Measurements from ENCODE around the gene TBX4.
A peak's percentile ranks its signal among the peaks of the same experiment; 100 is the strongest.

TBX4 gene

DNA sequence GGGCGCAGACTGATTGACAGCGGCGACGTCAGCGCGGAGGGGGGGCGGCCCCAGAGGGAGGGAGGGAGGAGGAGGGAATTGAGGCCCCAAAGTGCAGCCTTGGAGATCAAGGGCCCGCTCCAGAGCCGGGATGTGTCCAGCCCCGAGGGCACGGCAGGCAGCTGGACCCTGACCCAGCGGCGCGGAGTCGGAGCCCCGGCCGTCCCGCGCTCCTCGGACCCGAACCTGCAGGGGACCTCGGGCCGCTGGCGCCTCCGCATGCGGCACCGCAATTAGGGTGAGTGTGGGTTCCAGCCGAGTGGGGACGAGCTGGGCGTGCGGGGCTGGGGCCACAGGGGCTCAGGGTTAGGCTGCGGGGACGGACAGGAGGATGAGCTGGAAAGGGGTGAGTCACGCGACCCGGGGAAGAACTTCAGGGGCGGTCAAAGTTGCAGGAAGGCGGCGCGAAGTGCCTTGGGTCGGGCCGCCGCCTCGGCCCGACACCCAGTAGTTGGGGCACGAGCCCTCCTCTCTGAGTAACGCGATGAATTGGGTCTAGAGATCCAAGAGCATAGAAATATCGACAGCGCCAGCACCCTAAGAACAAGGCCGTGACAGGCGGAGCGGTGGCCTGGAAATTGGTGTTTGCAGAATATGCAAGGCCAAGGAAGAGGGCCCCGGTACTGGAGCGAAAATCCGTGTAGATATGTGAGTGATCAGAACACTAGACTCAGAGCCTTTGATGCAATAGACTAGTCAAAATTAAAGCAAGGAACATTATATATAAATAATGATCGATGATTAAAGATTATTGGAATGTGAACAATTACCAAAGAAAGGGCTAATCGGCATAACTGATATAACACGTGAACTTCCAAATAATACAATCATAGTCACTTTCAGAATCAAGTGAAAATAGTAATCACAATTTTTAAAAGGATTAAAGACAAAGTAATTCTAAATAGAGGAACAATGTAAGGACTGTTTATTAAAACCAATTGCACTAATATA lies at the start of gene TBX4:
Gene TBX4, plus strand, starts transcription at position 122 of the 990 bp plus-strand sequence. CDS start 4,069 bp downstream, outside the sequence.
- peak within 1 kb of the TSS; percentile 22 for H3K4me3 ChIP-seq (ENCODE audit: low read depth, low read length)
- peaks cover 68% of the 10 kb centered on the region for H3K27me3 ChIP-seq (replicated peaks)
- TF ChIP-seq, protein P1, sequence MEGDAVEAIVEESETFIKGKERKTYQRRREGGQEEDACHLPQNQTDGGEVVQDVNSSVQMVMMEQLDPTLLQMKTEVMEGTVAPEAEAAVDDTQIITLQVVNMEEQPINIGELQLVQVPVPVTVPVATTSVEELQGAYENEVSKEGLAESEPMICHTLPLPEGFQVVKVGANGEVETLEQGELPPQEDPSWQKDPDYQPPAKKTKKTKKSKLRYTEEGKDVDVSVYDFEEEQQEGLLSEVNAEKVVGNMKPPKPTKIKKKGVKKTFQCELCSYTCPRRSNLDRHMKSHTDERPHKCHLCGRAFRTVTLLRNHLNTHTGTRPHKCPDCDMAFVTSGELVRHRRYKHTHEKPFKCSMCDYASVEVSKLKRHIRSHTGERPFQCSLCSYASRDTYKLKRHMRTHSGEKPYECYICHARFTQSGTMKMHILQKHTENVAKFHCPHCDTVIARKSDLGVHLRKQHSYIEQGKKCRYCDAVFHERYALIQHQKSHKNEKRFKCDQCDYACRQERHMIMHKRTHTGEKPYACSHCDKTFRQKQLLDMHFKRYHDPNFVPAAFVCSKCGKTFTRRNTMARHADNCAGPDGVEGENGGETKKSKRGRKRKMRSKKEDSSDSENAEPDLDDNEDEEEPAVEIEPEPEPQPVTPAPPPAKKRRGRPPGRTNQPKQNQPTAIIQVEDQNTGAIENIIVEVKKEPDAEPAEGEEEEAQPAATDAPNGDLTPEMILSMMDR (IDR thresholded peaks at IDR 0.05; ENCODE audit: low read depth, low read length, missing control alignments) = no peak
- H3K36me3 ChIP-seq (replicated peaks) = no peaks in the 10 kb centered on the region
- no peak for DNase-seq
- no peak within 1 kb of the TSS for H3K27ac ChIP-seq
- in situ Hi-C loops (cut with HindIII; ENCODE audit: low pct_ligation_motif_present, low sequenced_read_pairs) = no loop called here

DNA sequence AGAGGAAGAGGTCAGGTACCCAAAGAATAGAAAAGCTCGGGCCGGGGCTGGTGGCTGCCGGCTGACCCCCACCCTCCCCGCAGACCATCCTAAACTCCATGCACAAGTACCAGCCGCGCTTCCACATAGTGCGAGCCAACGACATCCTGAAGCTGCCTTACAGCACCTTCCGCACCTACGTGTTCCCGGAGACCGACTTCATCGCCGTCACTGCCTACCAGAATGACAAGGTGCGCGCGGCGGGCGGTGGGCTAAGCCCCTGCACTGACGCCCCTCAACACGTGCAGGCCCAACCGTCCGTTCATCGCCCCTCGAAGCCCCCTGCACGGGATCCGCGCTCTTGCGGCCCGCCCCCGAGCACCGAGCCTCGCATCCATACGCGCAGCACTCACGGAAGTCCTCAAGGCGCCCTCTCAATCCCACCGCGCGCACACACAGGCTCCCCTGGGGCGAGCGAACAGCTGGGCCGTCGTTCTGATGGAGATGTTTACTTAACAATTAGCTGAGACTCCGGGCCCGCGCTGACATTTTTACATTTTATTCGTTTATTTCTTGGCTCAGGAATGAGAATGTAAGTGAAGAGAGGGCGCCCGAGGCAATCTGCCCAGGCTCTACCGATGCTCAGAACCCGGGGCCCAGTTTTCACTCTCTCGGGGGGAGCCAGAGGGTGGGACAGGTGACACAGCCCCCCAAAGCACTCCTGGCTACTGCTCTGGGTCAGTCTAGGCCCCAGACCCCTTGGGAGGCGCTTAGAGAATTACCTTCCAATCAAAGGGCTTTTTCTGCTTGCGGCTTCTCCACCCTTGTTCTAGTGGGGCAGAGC lies 49.0 kb upstream of the TBX4 start:
- Histone ChIP-seq H3K27me3 (replicated peaks) (no peaks in the 10 kb centered on the region), H3K27ac (peak overlapping the region; percentile 21), H3K36me3 (replicated peaks) (peaks cover 21% of the 10 kb centered on the region), H3K4me3 (ENCODE audit: low read depth, low read length) (peak overlapping the region; percentile 84)
- TF ChIP-seq, protein P1 (IDR thresholded peaks at IDR 0.05; ENCODE audit: low read depth, low read length, missing control alignments) = no peak
- DNase-seq = peak; percentile 43
- in situ Hi-C loops (cut with HindIII; ENCODE audit: low pct_ligation_motif_present, low sequenced_read_pairs) = no loop called here

DNA sequence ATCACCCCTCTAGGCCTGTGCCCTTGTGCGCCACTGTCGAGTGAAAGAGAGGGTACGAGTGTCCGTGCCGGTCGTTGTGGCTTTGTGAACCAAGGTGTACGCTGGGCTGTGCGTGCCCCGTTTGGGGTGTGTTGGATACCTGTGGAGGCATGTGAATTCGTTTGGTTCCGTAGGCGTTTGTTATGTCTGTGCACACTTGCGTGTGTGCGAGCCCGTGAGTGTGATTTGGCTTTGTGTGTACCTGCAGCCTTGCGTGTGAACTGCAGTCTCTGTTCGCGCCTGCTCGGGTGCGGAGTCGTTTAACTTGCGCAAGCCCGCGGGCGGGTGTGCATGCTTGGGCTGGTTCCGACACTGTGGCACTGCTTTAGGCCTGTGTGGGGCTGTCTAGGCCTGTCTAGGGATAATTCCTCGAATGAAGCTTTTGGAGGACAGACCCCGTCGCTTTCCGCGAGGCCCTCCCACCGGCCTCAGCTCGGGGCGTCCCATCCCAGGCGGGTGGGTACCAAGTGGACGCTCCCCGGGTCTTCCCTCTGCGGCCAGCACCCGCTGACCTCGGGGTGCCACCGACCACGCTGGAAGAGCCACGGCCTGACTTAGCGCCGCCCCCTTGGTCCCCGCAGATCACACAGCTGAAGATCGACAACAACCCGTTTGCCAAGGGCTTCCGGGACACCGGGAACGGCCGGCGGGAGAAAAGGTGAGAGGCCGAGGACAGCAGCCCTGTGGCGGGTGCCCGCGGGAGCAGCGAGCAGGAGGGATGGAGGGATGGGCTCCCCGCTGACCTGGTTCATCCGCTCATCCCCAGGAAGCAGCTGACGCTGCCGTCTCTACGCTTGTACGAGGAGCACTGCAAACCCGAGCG lies 48.2 kb upstream of the TBX4 start:
- Histone ChIP-seq H3K4me3 (ENCODE audit: low read depth, low read length) (peak overlapping the region; percentile 84), H3K27me3 (replicated peaks) (no peaks in the 10 kb centered on the region), H3K36me3 (replicated peaks) (peaks cover 22% of the 10 kb centered on the region), H3K27ac (peak overlapping the region; percentile 21)
- peak; percentile 36 for DNase-seq
- in situ Hi-C loops (cut with HindIII; ENCODE audit: low pct_ligation_motif_present, low sequenced_read_pairs) = no loop called here
- TF ChIP-seq, protein P1 (IDR thresholded peaks at IDR 0.05; ENCODE audit: low read depth, low read length, missing control alignments) = no peak

- H3K27me3 ChIP-seq (replicated peaks) = no peaks in the 10 kb centered on the region
- no peak overlapping the region for H3K27ac ChIP-seq
- TF ChIP-seq, protein P1 (IDR thresholded peaks at IDR 0.05; ENCODE audit: low read depth, low read length, missing control alignments) = no peak
- peaks cover 22% of the 10 kb centered on the region for H3K36me3 ChIP-seq (replicated peaks)
- peak overlapping the region; percentile 84 for H3K4me3 ChIP-seq (ENCODE audit: low read depth, low read length)
- DNase-seq = no peak
- in situ Hi-C loops (cut with HindIII; ENCODE audit: low pct_ligation_motif_present, low sequenced_read_pairs) = no loop called here
Measured at GRCh38 chr17:61404663-61404912, 47.6 kb upstream of the TBX4 start.

- no peaks in the 10 kb centered on the region for H3K27me3 ChIP-seq (replicated peaks)
- in situ Hi-C loops (cut with HindIII; ENCODE audit: low pct_ligation_motif_present, low sequenced_read_pairs) = no loop called here
Measured at GRCh38 chr17:61404913-61405685, 47.1 kb upstream of the TBX4 start.

More at GRCh38 chr17:61404913-61405685, 47.1 kb upstream of the TBX4 start:
- peak overlapping the region; percentile 84 for H3K4me3 ChIP-seq (ENCODE audit: low read depth, low read length)
- DNase-seq = no peak
- H3K27ac ChIP-seq = no peak overlapping the region
- H3K36me3 ChIP-seq (replicated peaks) = peaks cover 22% of the 10 kb centered on the region
- TF ChIP-seq, protein P1 (IDR thresholded peaks at IDR 0.05; ENCODE audit: low read depth, low read length, missing control alignments) = no peak

Data from brain microvascular endothelial cell (primary cell).